ENCODE measurements around the gene FNDC3B. TPM values are rescaled to one million over a fixed set of nuclear protein-coding genes. Genes with fewer than 3 reads are reported as not detected.

Gene FNDC3B
- total RNA-seq, 2 experiments from 2014 or later, result 10.6 to 12.0 TPM

- POLR2A ChIA-PET, result no interaction called here
- H3K36me3 Mint-ChIP-seq (ENCODE audit: low read depth), result peaks cover 4% of the 10 kb centered on the region
- CTCF ChIA-PET, result no interaction called here
- H3K27ac Mint-ChIP-seq, result no peak overlapping the region
- no peaks in the 10 kb centered on the region for H3K9me3 Mint-ChIP-seq
- H3K4me1 Mint-ChIP-seq (ENCODE audit: low read depth), result no peaks in the 10 kb centered on the region
- intact Hi-C loops (cut with micrococcal nuclease), result no loop called here
- H3K4me3 Mint-ChIP-seq, result no peak overlapping the region
- DNase-seq, result no peak
- no peak for TF ChIP-seq CTCF (IDR thresholded peaks at IDR 0.05)
- no peaks in the 10 kb centered on the region for H3K27me3 Mint-ChIP-seq
- no peak for ATAC-seq
Measured at GRCh38 chr3:172233474-172234277, 194.3 kb downstream of the FNDC3B start.

DNA sequence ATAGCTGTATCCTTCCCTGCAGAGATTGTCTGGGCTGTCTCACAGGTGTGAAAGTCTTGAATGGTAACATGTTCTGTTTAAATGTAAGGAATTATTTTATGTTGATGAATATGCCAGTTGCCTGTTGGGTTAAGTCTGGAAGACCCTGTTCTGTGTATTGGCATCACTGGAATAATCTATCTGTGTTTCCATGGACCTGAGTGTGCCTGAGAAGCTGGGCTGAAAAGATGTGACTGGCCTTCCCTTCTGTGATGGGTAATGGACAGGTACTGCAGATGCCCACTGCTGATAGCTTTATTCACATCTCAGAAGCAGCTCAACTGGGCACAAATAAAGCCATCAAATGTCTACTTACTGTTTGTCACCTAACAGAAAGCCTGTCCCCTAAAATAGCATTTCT is 196.3 kb downstream of the FNDC3B start:
- POLR2A ChIA-PET, result no interaction called here
- Mint-ChIP-seq H3K27ac (no peak overlapping the region), H3K4me3 (no peak overlapping the region), H3K27me3 (no peaks in the 10 kb centered on the region), H3K36me3 (ENCODE audit: low read depth) (peaks cover 3% of the 10 kb centered on the region), H3K9me3 (peaks cover 2% of the 10 kb centered on the region), H3K4me1 (ENCODE audit: low read depth) (no peaks in the 10 kb centered on the region)
- no peak for ATAC-seq
- intact Hi-C loops (cut with micrococcal nuclease), result no loop called here
- CTCF ChIA-PET, result interaction anchor here (1.8 kb wide), 1 partner anchor 96 kb away, joined by 3 read pairs; no protein-coding TSS in a partner anchor
- no peak for TF ChIP-seq CTCF (IDR thresholded peaks at IDR 0.05)
- no peak for DNase-seq

- Mint-ChIP-seq H3K36me3 (ENCODE audit: low read depth) (peaks cover 16% of the 10 kb centered on the region), H3K27ac (no peak overlapping the region), H3K4me1 (ENCODE audit: low read depth) (no peaks in the 10 kb centered on the region), H3K27me3 (no peaks in the 10 kb centered on the region), H3K4me3 (no peak overlapping the region), H3K9me3 (peaks cover 8% of the 10 kb centered on the region)
- ATAC-seq (no peak), DNase-seq (no peak)
- ChIA-PET CTCF (interaction anchor here (0.7 to 1.8 kb wide), 3 partner anchors 10 to 95 kb away, joined by 3 read pairs; no protein-coding TSS in a partner anchor), POLR2A (interaction anchor here (0.5 kb wide), 1 partner anchor 1670 kb away, joined by 3 read pairs; no protein-coding TSS in a partner anchor)
- intact Hi-C loops (cut with micrococcal nuclease), result no loop called here
- no peak for TF ChIP-seq CTCF (IDR thresholded peaks at IDR 0.05)
Measured at GRCh38 chr3:172236771-172237742, 197.7 kb downstream of the FNDC3B start.

GRCh38 chr3:172238188-172238587 is 198.8 kb downstream of the FNDC3B start:
- H3K36me3 Mint-ChIP-seq (ENCODE audit: low read depth), result peaks cover 21% of the 10 kb centered on the region
- intact Hi-C loops (cut with micrococcal nuclease), result no loop called here
- H3K4me1 Mint-ChIP-seq (ENCODE audit: low read depth), result no peaks in the 10 kb centered on the region
- H3K27me3 Mint-ChIP-seq, result no peaks in the 10 kb centered on the region
- no peak for ATAC-seq
- DNase-seq, result no peak
- H3K27ac Mint-ChIP-seq, result no peak overlapping the region
- CTCF ChIA-PET, result interaction anchor here (1.5 kb wide), 1 partner anchor 22 kb away, joined by 3 read pairs; no protein-coding TSS in a partner anchor
- POLR2A ChIA-PET, result interaction anchor here (0.6 kb wide), 1 partner anchor 120 kb away, joined by 3 read pairs; no protein-coding TSS in a partner anchor
- TF ChIP-seq CTCF (IDR thresholded peaks at IDR 0.05), result no peak
- H3K9me3 Mint-ChIP-seq, result peaks cover 13% of the 10 kb centered on the region
- H3K4me3 Mint-ChIP-seq, result no peak overlapping the region

Measured in activated CD8-positive, alpha-beta T cell treated with anti-CD3 and anti-CD28 coated beads for 36 hours (primary cell).